ENCODE measurements around the gene TREML1. TPM values are rescaled to one million over a fixed set of nuclear protein-coding genes. Genes with fewer than 3 reads are reported as not detected.

TREML1 gene
- total and polyA plus RNA-seq, 9 of the 15 experiments (the other 6 are each of a cell fraction or from before 2014, with no cell fraction given), result not detected

GRCh38 chr6:41125282-41125681 is 28.9 kb downstream of the TREML1 start:
- H3K4me1 ChIP-seq (replicated peaks in 1 of 2; ENCODE audit: control insufficient read depth in 2 of 2, insufficient read depth in 2 of 2, low read length in 2 of 2), result no peaks in the 10 kb centered on the region
- ATAC-seq, result no peak
- CTCF ChIA-PET (ENCODE audit: low intra/inter-chr PET ratio), result no interaction called here
- H3K4me2 ChIP-seq (ENCODE audit: insufficient read depth, low read length), result no peak overlapping the region
- no peaks in the 10 kb centered on the region for H3K36me3 ChIP-seq (ENCODE audit: control insufficient read depth, insufficient read depth, low read length)
- POLR2A ChIA-PET, result interaction anchor here (0.6 kb wide), 2 partner anchors 1821 to 1897 kb away, joined by 3 to 4 read pairs; no protein-coding TSS in a partner anchor
- no peak overlapping the region for H3K4me3 ChIP-seq
- H3K9me3 ChIP-seq (replicated peaks; ENCODE audit: control insufficient read depth, insufficient read depth, low read depth, low read length), result no peaks in the 10 kb centered on the region
- H2AFZ ChIP-seq (ENCODE audit: low read depth, low read length), result no peak overlapping the region
- in situ Hi-C loops (cut with MboI) (no loop called here), intact Hi-C loops (cut with micrococcal nuclease) (no loop called here)
- TF ChIP-seq KDM5B (IDR thresholded peaks at IDR 0.05; ENCODE audit: insufficient replicate concordance, low read depth, low read length) (no peak), HNRNPL (IDR thresholded peaks at IDR 0.05; ENCODE audit: low read depth, low read length) (no peak), CEBPB (tag; IDR thresholded peaks at IDR 0.05) (peak; percentile 39; the same call in 1 of the 2 replicates), CEBPG (CRISPR knock-in tag; IDR thresholded peaks at IDR 0.05) (no peak), CEBPG (tag; conservative IDR thresholded peaks at IDR 0.05 in 1 of 2, IDR thresholded peaks at IDR 0.05 in 1 of 2) (peak; percentile 27 to 67; a peak in 1 of 4 replicates), TSC22D4 (tag; IDR thresholded peaks at IDR 0.05) (no peak), RFX1 (IDR thresholded peaks at IDR 0.05) (no peak)
- no peak overlapping the region for H3K27ac ChIP-seq (ENCODE audit: extremely low read depth, low read depth, low read length)
- H3K9ac ChIP-seq (ENCODE audit: insufficient read depth in 1 of 2, low read depth in 2 of 2, low read length in 2 of 2), result no peak overlapping the region
- BruUV-seq (replicated peaks), result no TSS peak
- H3K79me2 ChIP-seq (ENCODE audit: control insufficient read depth, insufficient read depth, low read length), result no peaks in the 10 kb centered on the region
- 0% methylated on average over 3 of the region's 3 CpGs for WGBS (ENCODE audit: insufficient coverage, low coverage, missing lambda C conversion rate)
- FAIRE-seq, result no peak
- peaks cover 0 to 11% of the 10 kb centered on the region in 2 experiments; a peak in 3 of 5 replicates for H3K27me3 ChIP-seq (ENCODE audit: control insufficient read depth in 2 of 2, insufficient read depth in 2 of 2, low read length in 2 of 2)
- H4K20me1 ChIP-seq (replicated peaks; ENCODE audit: control insufficient read depth, insufficient read depth, low read length), result no peaks in the 10 kb centered on the region
- DNase-seq (ENCODE audit: extremely low read depth in 1 of 4, low spot score in 3 of 4), result no peak
- no peaks in the 10 kb centered on the region for H3K9me1 ChIP-seq (ENCODE audit: control insufficient read depth, insufficient read depth, low read length)

- DNase-seq (ENCODE audit: extremely low read depth in 1 of 4, low spot score in 3 of 4) (no peak), FAIRE-seq (no peak), ATAC-seq (no peak)
- H3K27ac ChIP-seq (ENCODE audit: extremely low read depth, low read depth, low read length), result no peak overlapping the region
- 0% methylated on average over 1 of the region's 1 CpG for WGBS (ENCODE audit: insufficient coverage, low coverage, missing lambda C conversion rate)
- peaks cover 0 to 11% of the 10 kb centered on the region in 2 experiments; a peak in 3 of 5 replicates for H3K27me3 ChIP-seq (ENCODE audit: control insufficient read depth in 2 of 2, insufficient read depth in 2 of 2, low read length in 2 of 2)
- H3K4me3 ChIP-seq, result no peak overlapping the region
- H2AFZ ChIP-seq (ENCODE audit: low read depth, low read length), result no peak overlapping the region
- no peaks in the 10 kb centered on the region for H3K79me2 ChIP-seq (ENCODE audit: control insufficient read depth, insufficient read depth, low read length)
- CTCF ChIA-PET (ENCODE audit: low intra/inter-chr PET ratio), result no interaction called here
- intact Hi-C loops (cut with micrococcal nuclease), result no loop called here
- no peaks in the 10 kb centered on the region for H4K20me1 ChIP-seq (replicated peaks; ENCODE audit: control insufficient read depth, insufficient read depth, low read length)
- H3K36me3 ChIP-seq (ENCODE audit: control insufficient read depth, insufficient read depth, low read length), result no peaks in the 10 kb centered on the region
- BruUV-seq (replicated peaks), result no TSS peak
- H3K9me3 ChIP-seq (replicated peaks; ENCODE audit: control insufficient read depth, insufficient read depth, low read depth, low read length), result no peaks in the 10 kb centered on the region
- H3K4me2 ChIP-seq (ENCODE audit: insufficient read depth, low read length), result no peak overlapping the region
- H3K4me1 ChIP-seq (replicated peaks in 1 of 2; ENCODE audit: control insufficient read depth in 2 of 2, insufficient read depth in 2 of 2, low read length in 2 of 2), result no peaks in the 10 kb centered on the region
- POLR2A ChIA-PET, result no interaction called here
- in situ Hi-C loops (cut with MboI), result no loop called here
- no peak overlapping the region for H3K9ac ChIP-seq (ENCODE audit: insufficient read depth in 1 of 2, low read depth in 2 of 2, low read length in 2 of 2)
- no peaks in the 10 kb centered on the region for H3K9me1 ChIP-seq (ENCODE audit: control insufficient read depth, insufficient read depth, low read length)
- TF ChIP-seq FOXP4 (CRISPR knock-in tag; IDR thresholded peaks at IDR 0.05; ENCODE audit: borderline replicate concordance) (no peak), ZBTB26 (CRISPR knock-in tag; IDR thresholded peaks at IDR 0.05) (no peak), EWSR1 (IDR thresholded peaks at IDR 0.05; ENCODE audit: borderline replicate concordance, low read depth, partially characterized antibody) (no peak), KLF1 (tag; IDR thresholded peaks at IDR 0.05) (no peak), ARID2 (IDR thresholded peaks at IDR 0.05) (no peak), ZNF140 (CRISPR knock-in tag; IDR thresholded peaks at IDR 0.05) (no peak), NFXL1 (CRISPR knock-in tag; IDR thresholded peaks at IDR 0.05) (no peak), FOS (IDR thresholded peaks at IDR 0.05; ENCODE audit: extremely low read depth, insufficient read length) (no peak)
These were observed 31.2 kb downstream of the TREML1 start for GRCh38 chr6:41122918-41123317.

All from K562 (cell line).